HG02981 (cell line): ENCODE results near the gene LRRC61.
"Not testable (repeated sequence)": the region's sequence is repeated elsewhere in the genome, so short reads cannot be mapped to it uniquely, and the experiment has no call there.

Experiments
- ATAC-seq: cut with Tn5 transposase; IDR thresholded peaks from one replicate; pipeline ENCODE4 v1.9.1; 2021; ENCODE audit warnings: mild to moderate bottlenecking, moderate library complexity; ENCODE audit not compliant: unreplicated experiment

Gene LRRC61

GRCh38 chr7:150322833-150323681 is at the start of gene LRRC61, which contains the start of gene ACTR3C:
LRRC61 (plus strand) TSS chr7:150323355; CDS start chr7:150336862, 13,507 bp downstream.
ACTR3C (minus strand) TSS chr7:150323545; CDS start chr7:150295296, 28,249 bp downstream.
- ATAC-seq = peak; percentile 60

DNA sequence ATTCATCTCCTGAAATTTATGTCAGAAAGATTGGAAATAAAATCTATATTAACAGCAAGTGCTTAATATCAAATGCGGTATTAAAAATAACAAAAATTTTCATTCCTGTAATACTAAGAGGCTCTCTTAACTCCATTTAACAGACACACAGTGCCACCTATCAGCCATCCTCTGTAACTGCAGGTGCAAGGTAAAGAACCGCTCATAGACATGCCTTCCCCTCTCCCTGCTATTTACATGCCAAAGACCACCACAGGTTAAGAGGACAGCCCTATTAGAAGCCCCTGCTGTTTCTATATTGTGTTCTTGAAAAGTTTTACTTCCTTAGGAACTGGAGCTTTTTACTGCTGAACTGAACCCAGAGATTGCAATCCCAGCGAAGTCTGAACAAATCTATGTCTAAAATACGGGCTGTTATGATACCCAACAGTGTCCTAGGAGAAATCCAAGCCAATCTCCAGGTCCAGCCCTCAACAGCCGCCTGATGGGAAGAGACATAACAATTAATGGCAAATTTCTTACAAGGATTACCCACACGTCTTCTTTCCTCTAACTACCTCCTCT is 46.9 kb upstream of the LRRC61 start:
- peak; percentile 63 for ATAC-seq

GRCh38 chr7:150278383-150278782 is 44.8 kb upstream of the LRRC61 start:
- ATAC-seq = not testable (repeated sequence)

DNA sequence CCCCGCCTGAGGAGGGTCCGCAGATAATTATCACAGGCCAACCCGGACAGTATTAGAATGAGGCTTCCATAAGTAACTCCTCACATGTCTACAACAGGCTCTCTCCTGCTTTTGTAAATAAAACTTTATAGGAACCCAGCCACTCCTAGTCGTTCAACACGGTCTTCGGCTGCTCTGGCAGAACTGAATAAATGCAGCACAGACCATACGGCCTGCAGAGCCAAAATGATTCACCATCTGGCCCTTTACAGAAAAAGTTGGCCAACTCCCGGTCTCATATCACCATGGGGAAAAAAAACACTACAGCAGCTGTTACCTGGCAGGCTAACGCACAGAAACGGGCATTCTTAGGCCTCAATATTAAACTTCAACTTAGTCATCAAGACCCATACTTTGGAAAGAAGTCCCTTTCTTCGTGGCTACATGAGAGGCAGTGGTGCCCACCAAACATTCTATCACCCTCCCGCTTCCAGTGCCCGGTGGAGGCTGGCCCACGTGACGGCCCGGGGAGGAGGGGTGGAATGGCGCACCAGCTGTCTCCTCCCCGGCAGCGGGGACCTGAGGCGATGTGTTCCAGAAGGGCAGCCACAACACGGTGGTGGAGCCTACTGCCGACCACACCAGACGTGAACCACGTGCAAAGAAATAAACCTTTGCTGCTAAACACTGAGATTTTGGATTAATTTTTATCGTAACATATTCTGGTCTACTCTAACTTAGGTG is 41.3 kb upstream of the LRRC61 start:
- ATAC-seq = not testable (repeated sequence)

DNA sequence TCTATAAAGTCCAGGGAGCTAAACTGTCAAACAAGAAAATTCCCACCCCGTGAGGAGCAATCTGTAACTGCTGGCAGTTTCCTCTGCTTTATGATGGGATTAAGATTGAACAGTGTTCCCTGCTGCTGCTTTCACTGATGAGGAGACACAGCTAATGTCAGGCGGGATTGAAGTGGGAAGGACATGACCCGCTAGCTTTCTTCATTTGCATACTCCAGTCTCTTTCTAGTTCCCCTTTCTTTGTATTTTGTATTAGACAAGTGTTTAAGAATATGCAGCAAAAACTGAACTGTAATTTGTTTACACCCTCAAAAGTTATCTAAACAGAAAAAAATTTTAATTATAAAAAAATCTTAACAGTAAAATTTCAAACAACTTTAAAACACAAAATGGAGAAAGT is 40.0 kb upstream of the LRRC61 start:
- not testable (repeated sequence) for ATAC-seq

DNA sequence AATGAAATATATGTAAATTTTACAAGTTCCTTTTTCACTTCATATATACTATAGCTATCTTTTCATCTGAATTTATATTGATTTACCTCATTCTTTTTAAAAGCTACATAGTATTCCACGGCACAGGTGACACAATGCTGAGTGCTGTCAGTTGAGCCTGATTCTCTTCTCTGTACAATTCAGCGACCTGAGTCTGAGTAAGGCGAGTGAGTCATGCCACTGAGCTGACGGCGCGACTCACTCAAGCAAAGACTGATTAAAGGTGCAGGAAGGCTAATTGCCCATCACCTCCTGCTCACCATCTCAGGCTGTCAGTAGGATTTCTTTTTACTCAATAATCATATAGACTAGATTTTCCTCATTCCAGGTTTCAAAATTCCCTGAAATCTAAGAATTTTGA is 39.5 kb upstream of the LRRC61 start:
- ATAC-seq = not testable (repeated sequence)

- peak; percentile 73 for ATAC-seq
Observed at GRCh38 chr7:150285849-150286754, 37.1 kb upstream of the LRRC61 start.

DNA sequence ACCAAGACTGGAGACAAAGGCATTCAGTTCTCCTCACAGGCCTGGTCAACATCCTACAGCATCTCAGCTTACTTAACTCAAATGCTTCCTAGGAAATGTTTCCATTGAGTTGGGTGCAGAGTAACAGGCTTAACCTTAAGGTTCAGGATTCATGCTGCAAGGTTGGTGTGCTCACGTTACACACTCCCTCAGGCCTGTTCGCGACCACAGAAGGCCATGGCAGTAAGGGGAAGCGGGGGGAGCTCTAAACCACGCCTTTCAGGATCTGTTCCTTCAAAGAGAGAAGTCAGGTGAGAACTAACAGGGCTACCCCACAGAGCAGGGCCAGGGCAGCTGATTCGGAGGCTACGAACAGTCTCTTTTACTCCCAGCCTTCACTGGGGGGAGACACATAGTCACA is 35.3 kb upstream of the LRRC61 start:
- ATAC-seq = not testable (repeated sequence)

GRCh38 chr7:150288816-150289215 is 34.3 kb upstream of the LRRC61 start:
- ATAC-seq = not testable (repeated sequence)

DNA sequence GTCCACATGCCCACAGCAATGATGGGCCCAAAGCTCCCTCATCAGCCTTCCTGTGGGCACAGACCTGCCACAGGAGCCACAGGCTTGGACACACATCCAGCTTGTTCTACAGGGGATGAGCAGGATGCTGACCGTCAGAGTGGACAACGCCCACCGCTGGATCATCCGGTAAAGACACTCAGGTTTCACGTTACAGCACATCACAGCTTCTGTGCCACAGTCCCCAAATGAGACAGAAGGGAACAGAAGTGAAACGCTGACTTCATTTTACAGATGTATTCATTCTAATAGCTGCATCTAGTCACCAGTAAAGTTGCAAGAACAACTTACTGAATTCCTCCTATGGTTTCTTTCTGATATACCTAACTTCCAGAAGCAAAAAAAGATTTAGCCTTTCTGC is 32.8 kb upstream of the LRRC61 start:
- ATAC-seq = not testable (repeated sequence)

DNA sequence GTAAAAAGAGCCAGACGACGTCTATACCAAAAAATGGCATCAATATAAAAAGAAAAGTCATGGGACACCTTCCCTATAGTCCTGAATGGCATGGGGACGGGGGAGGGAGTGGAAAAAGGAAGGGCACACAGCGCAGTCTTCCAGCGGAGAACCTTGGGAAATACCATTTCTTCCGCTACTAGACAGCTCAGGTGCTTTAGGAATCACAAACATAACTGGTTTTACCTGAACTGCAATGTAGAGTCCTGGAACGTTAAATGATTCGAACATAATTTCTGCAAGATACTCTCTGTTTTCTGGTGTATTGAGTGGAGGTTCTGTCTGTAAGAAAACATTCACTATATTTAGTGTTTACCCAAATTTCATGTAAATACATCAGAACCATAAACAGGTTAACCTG is 28.1 kb upstream of the LRRC61 start:
- not testable (repeated sequence) for ATAC-seq

DNA sequence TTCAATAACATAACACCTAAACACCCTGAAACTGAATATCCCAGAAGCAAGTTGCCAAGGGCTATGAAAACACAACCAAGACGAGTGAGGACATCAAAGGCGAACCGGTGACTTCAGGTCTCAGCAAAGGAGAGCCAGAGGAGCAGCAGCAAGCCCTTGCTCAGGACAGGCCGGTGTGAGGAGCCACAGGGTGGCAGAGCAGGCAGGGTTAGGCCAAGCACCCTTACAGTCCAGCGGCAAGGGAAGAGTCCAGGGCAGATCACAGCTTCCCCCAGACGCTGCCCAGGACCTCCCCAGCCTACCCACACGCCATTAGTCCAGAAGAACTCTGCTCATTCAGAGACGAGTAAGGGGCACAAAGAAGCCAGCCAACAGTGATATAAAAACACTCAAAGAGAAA is 27.5 kb upstream of the LRRC61 start:
- ATAC-seq = not testable (repeated sequence)

DNA sequence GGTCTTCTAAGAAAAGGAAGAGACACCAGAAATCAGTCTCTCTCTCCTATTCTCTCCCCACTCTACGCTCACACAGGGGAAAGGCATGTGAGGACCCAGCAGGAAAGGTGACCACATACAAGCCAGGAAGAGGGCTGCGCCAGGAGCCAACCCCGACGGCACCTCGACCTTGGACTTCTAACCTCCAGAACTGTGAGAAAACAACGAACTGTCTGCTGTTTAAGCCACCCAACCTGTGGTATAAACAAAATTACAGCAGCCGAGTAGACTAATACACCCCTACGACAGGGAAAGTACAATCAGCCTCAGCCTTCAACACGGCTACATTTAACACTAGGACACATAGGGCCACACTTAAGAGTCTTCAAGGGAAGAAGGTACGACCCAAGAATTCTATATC is 26.4 kb upstream of the LRRC61 start:
- not testable (repeated sequence) for ATAC-seq

DNA sequence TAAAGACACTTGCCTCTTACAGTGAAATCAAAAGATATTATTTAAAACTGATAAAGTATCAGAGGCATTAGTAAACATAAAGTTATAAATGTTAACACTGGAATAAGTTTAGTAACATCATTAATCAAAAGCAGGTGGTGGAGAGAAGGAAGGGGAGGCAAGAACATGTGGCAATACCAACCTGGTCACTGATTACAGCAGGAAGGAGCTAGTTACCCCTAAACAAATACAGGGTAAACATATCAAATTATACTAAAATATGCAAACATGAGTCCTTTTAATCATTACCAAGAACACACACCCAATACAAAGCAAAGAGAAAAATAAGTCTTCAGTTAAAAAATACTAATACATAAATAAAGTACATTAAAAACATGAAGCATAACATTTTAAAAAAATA is 25.2 kb upstream of the LRRC61 start:
- not testable (repeated sequence) for ATAC-seq

DNA sequence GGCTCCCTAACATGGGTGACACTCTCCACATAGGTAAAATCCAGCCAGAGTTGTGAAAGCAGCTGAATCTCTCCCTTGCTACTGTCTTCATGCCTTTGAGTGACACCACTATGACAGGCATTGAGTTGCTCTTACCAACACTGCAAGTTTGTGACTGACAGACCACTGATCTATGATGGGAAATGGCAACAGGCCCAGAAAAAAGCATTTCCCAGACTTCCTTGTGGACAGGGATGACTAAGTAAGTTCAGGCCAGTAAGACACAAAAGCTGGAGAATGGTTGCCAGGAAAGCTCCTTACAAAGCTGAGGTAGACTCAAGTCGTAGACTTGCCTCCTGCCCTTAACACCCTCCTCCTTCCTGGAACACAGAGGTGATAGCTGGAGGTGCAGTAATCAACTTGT is 20.2 kb upstream of the LRRC61 start:
- ATAC-seq = not testable (repeated sequence)

DNA sequence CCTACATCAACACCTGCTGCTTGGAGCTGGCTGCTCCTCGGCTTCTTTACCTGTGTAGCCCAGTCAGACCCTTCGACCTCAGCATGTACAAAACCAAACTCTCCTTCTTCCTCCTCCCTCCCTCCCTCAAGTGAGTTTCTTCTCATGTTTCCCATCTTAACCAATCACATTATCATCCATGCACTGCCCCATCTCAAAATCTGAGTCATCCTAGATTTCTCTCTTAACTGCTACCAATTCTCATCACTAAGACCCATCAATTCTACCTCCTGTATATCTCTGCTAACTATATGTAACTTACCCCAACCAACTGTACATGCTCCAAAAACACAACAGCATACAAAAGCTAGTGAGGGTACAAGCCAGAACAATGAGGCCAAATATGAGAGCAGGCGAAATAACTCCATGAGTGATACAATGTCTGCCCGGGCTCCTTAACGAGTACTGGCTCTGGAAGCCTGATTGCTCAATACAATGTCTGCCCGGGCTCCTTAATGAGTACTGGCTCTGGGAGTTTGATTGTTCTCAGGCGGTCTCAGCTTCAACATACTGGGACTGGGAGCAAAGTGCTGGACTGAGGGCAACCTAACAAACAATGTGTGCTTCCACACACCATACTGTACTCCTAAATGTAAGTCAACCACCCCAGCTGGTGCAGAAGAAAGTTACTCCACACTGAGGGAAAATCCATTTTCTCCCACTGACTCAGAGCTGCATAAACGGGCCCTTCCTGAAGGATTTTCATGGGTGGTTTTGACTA is 18.5 kb upstream of the LRRC61 start:
- ATAC-seq = not testable (repeated sequence)

DNA sequence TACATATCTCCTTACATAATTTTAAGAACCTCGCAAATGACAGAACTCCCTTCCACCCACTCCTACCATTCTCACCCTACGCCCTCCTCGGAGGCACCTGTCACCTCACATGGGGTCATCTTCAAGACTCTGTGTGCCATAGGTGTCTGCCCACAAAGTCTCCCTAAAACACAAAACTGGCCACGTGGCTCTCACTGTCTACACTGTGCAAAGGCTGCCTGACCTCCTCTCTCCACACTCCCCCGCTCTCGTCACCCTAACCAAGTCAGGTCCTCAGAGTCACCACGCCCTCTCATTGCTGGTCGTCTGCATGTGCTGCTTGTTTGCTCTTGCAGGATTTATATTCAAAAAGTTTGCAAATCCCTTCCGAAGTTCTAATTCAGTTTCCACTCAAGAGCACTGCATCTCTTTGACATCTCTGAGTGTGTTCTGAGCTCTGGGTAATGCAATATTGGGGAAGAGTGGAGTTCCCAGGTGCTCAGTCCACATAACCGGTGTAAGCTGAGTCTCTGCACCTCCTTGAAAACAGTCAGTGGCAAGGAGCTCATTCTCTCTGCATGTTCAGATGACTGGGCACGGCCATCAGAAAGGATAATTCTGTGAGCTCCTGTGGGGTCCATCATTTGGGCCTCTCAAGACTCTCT is 17.8 kb upstream of the LRRC61 start:
- not testable (repeated sequence) for ATAC-seq

- ATAC-seq = not testable (repeated sequence)
Observed at GRCh38 chr7:150305903-150306284, 17.3 kb upstream of the LRRC61 start.

- ATAC-seq = not testable (repeated sequence)
Observed at GRCh38 chr7:150306377-150306776, 16.8 kb upstream of the LRRC61 start.
